SK-N-SH (cell line): ENCODE results near the gene CDC45.

ENCODE experiments used
- CTCF ChIP-seq: fragments of 200-600 bp; sonication (generic); IDR thresholded peaks from 2 replicates; pipeline ENCODE4 v1.6.1; 2017; ENCODE audit warnings: antibody characterized with exemption, mild to moderate bottlenecking, moderate library complexity
- JUND ChIP-seq: IDR thresholded peaks from 2 replicates; pipeline ENCODE4 v1.4.0; 2012
- MAX ChIP-seq: IDR thresholded peaks from 2 replicates; pipeline ENCODE4 v1.4.0; 2012; ENCODE audit warnings: low read depth
- MXI1 ChIP-seq: IDR thresholded peaks from 2 replicates; pipeline ENCODE4 v1.6.1; 2012; ENCODE audit warnings: mild to moderate bottlenecking, low read depth, low read length, improper control_type of control experiment
- NFIC ChIP-seq: IDR thresholded peaks from 2 replicates; pipeline ENCODE4 v1.4.0; 2012; ENCODE audit warnings: borderline replicate concordance
- PBX3 ChIP-seq: IDR thresholded peaks from 2 replicates; pipeline ENCODE4; 2012
- POLR2AphosphoS5 ChIP-seq: IDR thresholded peaks from 2 replicates; pipeline ENCODE4 v1.6.1; 2012; ENCODE audit warnings: low read depth, low read length
- SIN3A ChIP-seq: IDR thresholded peaks from 2 replicates; pipeline ENCODE4 v1.6.1; 2012; ENCODE audit warnings: low read depth, mild to moderate bottlenecking, low read length, moderate library complexity, borderline replicate concordance
- SMC3 ChIP-seq: IDR thresholded peaks from 2 replicates; pipeline ENCODE4 v1.6.1; 2012; ENCODE audit warnings: low read depth, low read length, improper control_type of control experiment
- TCF12 ChIP-seq: IDR thresholded peaks from 2 replicates; pipeline ENCODE4 v1.4.0; 2012
- TEAD4 ChIP-seq: IDR thresholded peaks from 2 replicates; pipeline ENCODE4 v1.4.0; 2012; ENCODE audit warnings: mild to moderate bottlenecking, borderline replicate concordance; ENCODE audit not compliant: insufficient read depth
- YY1 ChIP-seq: IDR thresholded peaks from 2 replicates; pipeline ENCODE4 v1.4.0; 2012; ENCODE audit warnings: low read depth, mild to moderate bottlenecking

GRCh38 chr22:19566279-19567156, 86.8 kb downstream of the CDC45 start:
- TF ChIP-seq TEAD4 (no peak), TCF12 (no peak), CTCF (no peak), NFIC (no peak), MXI1 (no peak), MAX (no peak), PBX3 (no peak), SIN3A (no peak), POLR2AphosphoS5 (no peak), JUND (no peak), SMC3 (no peak), YY1 (no peak)
